NCI-H524 (cell line): ENCODE results near the gene CACNA1A.
A peak's percentile ranks its signal among the peaks of the same experiment; 100 is the strongest.
"Not testable (repeated sequence)": the region's sequence is repeated elsewhere in the genome, so short reads cannot be mapped to it uniquely, and the experiment has no call there.

Experiments
- DNase-seq, 2 experiments: peaks; one replicate each; lab custom pipeline; 2025; lab: John Stamatoyannopoulos, UW

CACNA1A gene

DNA sequence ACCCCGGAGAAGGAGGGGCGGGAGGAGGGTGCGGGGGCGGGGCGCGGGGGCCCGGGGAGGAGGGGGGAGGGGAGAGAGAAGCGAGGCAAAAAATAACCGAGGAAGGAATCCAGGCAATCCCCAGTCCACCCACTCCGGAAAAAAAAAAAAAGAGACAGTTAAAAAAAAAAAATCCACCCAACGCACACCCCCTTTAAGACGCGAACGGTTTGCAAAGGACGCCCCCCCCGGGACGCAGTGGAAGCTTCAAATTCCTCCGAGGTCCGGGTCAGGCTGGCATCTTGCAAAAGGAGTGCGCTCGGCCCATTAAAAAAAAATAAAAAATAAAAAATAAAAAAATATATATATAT lies at the start of gene CACNA1A:
Gene CACNA1A (minus strand): TSS at position 9 of the 350 bp plus-strand sequence. CDS start 255 bp downstream, outside the sequence.
- no peak for DNase-seq

DNA sequence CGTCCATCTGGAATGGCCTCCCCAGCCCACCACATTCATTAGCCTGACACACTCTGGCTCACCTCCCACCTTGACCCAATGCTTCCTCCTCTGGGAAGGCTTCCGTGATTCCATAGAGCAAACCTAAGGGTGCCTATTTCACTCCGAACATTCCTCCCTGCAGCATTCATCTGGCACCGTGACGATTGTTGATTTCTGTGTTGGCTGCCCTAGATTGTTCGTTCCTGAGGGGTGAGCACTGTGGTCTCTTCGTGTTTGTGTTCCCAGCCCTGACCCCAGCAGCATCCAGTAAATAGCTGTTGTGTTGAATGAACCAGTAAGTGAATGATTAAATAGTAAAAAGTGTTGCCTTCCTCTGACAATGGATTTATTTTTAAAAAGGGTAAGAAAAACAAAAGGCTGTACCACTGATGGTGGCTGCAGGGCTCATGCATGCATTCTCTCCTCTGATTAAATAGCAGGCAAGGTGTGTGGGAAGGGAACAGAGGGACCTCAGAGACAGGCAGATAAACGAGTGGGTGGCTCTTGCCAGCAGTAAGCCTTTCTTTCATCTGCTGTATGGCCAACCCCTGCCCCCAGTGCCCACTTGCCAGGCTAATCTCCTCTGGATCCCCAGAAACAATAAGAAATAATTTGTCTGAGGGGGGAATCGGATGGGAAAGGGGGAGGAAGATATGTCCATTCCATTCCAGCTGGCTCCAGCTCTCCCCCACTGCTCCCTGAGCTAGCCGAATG lies 48.4 kb upstream of the CACNA1A start:
- no peak for DNase-seq

DNA sequence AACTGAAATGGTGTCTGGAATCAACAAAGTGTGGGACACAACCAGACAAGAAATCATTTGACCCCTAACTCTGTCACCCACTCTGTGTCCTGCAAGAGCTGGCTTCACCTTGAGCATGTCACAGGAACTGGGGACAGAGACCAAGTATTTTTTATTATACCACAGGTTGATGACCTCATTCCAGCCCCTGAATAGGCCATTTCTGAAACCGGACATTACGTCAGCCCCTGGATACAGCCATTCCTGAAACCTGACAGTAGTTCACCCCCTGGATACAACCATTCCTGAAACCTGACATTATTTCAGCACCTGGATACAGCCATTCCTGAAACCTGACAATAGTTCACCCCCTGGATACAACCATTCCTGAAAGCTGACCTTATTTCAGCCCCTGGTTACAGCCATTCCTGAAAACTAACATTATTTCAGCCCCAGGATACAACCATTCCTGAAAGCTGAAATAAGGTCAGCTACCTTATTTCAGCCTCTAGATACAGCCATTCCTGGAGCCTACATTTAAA lies 47.7 kb upstream of the CACNA1A start:
- DNase-seq, result no peak

DNA sequence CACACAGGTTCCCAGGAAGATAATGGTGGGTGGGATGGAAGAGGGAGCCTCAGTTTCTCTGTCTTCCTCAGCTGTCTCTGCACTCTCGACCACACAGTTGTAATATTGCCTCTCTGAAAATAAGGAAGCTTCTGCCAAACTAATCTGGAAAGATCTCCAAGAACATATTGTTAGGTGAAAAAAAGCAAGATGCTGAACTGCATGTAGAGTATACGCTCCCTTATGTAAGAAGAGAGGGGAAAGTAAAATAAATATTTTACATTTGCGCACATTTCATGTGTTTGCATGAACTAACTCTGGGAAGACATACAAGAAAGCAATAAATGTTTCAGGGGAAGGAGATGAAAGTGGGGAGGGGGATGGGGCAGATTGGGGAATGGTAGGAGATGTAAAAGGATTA lies 41.9 kb upstream of the CACNA1A start:
- no peak for DNase-seq

DNA sequence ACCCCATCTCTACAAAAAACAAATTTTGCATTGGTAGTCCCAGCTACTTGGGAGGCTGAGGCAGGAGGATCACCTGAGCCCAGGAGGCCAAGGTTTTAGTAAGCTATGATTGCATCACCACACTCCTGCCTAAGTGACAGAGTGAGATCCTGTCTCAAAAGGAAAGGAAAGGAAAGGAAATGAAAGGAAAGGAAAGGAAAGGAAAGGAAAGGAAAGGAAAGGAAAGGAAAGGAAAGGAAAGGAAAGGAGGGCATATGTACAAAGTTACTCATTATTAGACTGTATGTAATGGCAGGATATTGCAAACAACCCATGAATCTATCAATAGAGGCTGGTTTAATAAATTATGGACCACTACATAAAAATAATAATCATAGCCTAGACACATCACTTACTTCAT lies 40.8 kb upstream of the CACNA1A start:
- DNase-seq, result no peak

DNA sequence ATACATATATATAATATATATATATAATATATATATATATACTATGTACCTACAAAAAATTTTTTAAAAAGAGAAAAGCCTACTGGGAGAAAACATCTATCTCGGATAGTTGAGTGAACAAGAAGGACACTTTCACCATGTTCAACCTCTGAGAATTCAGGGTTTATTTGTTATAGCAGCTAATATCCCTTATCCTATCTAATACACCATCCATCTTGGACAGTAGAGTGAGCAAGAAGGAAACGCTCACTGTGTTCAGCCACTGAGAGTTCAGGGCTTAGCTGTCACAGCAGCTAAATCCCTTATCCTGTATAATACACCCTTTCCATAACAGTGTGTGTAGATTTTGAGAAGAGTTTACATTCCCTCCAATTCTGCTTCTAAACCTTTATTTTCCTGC lies 38.1 kb upstream of the CACNA1A start:
- no peak for DNase-seq

DNA sequence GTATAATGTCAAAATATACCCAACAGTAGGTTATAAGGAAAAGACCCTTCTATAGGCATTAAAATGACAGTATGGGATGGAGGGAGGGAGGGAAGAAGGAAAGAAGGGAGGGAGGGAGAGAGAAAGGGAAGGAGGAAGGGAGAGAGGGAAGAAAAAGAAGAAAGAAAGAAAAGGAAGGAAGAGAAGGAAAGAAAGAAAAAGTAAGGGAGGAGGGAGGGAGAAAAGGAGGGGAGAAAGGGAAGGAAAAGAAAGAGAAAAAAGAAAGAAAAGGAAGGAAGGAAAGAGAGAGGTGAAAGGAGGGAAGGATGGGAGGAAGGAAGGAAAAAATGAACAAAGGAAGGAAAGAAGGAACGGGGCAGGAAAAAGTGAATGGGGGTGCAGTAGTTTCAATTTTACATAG lies 35.3 kb upstream of the CACNA1A start:
- no peak for DNase-seq

DNA sequence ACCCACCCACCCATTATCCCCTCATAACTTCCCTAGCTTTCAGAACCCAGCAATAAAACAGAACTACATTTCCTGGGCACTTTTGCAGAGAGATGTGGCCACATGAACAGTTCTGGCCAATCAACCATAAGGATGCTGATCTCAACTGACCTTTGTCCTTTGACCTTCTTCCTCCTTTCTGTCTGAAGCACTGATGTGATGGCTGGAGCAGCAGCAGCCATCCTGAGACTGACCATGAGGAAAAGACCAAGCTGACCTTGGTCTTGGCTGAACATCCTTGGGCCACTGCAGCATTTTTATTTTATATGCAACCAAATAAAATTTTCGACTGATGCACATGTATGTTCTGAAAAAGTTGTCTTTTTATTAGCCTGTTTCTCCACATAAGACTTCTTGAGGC lies 33.1 kb upstream of the CACNA1A start:
- DNase-seq, result no peak

DNA sequence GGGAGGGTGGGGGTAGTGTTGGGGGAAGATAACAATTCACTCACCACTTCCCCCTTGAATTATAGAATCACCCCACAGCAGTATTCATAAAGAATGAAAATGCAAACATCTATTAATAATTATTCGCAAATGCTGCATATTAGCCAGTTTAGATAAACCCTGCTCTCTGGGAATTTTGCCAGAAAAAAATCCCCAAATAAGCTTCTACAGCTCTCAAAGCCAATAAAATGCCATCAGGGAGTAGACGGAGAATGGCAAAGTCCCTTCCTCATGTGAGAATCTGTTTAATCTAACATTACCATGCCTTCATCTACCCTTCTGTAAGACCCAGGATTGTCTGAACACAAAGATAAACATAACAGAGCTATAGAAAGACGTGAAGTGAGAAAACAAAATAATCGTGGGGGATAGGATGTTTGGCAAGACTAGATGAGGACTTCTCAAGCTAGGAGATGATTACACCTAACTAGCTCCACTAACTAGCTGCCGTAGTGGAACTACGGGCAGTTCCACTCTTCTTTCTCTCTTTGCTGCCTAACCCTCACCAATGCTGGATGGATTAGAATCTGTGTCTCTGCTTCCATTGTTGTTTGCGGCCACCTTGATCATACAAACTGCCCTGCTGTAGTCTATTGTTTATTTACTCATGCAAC lies 32.4 kb upstream of the CACNA1A start:
- no peak for DNase-seq

DNA sequence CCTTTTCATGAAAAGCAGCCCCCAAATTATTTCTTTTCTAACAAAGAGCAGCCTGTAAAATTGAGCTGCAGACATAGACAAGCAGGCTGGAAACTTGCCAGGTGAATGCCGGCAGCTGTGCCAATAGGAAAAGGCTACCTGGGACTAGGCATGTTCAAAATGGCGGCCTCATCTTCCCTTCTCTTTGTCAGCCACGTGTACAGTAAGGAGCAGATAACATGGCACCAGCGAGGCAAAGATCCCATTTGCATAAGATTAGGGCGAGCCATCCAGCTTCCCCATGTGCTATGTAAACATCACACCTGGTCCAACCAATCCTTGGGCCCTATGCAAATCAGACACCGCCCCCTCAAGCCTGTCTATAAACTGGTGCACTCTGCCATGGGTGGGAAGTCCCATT lies 31.2 kb upstream of the CACNA1A start:
- peak; percentile 12 to 41 for DNase-seq

DNA sequence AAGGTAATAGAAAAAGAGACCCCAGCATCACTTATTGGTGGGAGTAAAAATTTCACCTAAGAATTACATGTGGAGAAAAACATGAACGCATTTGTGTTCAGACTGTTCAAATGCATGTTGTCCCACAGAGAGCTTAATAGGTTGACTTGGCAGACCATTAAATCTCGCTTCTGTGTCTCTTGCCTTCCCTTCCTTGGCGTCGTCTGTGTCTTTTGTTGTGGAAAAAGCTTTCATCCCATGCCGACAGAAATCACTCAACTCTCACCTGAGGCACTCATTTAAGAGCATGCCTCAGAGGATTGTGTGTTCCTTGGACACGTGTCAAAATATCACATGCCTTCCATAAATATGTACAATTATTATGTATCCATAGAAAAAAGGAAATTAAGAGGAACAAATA lies 24.4 kb upstream of the CACNA1A start:
- no peak for DNase-seq

DNA sequence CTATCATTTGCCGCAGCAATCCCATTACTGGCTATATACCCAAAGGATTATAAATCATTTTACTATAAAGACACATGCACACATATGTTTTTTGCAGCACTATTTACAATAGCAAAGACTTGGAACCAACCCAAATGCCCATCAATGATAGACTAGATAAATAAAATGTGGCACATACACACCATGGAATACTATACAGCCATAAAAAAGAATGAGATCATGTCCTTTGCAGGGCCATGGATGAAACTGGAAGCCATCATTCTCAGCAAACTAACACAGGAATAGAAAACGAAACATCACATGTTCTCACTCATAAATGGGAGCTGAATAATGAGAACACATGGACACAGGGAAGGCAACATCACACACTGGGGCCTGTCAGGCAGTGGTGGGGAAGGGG lies 23.4 kb upstream of the CACNA1A start:
- DNase-seq, result not testable (repeated sequence)

DNA sequence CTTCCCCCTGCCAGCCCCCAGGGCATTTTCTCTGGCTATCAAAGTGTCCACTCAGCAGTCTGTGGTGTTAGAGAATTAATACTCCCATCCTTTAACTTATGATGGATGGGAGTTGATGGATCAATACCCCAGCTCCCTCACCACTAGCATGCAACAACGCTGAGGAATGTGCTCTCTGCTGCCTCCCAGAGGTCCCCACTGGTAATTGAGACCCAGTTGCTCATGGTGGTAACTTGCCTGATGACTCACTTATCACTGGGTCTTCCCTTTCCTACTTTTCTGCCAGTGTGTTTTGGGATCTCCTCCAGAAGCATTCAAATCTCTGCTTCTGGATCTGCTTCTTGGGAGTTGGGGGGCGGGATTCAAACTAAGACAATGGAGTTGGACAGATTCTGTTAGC lies 20.3 kb upstream of the CACNA1A start:
- peak in 1 of 2 experiments; percentile 15 for DNase-seq

DNA sequence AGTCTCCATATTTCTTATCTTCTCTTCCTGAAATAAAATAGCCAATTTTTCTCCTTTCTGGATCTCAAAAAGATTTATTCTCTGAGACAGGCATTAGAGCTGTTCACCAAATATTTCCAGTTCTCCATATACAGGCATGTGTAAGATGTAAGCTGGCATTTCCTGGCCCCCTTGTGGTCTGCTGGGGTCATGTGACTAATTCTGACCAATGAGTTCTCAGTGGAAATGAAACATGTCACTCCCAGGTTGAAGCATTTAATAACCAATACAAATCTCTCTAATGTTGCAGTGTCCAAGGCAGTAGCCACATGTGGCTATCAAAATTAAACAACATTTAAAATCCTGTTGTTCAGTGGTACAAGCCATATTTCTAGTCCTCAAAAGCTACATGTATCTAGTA lies 14.8 kb upstream of the CACNA1A start:
- no peak for DNase-seq

DNA sequence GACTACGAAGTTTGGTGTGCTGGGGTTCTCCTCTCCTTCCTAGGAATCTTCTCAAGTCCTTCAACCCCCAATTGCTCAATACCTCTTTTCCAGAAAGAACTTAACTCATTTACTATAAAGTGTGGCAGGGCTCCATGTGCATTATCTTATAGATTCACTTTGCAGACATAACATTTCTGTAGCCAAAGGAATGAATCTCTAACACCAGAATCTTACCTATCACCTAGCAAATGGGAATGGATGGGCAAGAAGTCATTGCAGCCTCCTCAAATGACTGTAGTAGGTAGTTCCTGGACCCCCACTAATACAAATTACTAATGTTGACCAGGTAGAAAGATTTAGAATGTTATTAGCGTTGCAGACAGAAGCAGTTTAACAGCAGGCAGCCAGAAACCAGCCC lies 5.7 kb upstream of the CACNA1A start:
- no peak for DNase-seq

DNA sequence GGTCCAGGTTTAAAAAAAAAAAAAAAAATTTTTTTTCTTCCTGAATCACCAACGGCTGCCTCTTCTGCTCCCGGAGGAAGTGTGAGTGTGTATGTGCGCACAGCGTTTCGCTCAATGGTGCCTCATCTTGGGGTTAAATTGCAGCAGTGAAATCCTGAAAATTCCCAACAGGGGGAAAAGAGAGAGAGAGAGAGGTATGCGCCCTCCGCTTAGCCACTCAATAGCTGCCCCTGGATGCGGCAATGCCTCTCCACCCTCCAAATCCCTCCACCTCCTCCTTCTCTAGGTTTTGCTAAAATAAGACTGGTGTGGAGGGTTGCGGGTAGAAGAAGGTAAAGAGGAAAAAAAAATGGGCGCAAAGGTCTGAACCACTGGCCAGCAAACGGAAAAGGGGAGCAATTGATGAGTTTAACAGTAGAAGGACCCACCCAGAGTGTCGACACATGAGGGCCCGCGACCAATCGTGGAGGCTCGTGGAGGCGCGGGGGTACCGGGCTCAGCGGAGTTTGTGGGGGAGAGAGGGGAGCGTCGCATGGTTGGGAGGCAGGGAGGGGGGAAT lies 853 bp upstream of the CACNA1A start:
- DNase-seq, result no peak

DNA sequence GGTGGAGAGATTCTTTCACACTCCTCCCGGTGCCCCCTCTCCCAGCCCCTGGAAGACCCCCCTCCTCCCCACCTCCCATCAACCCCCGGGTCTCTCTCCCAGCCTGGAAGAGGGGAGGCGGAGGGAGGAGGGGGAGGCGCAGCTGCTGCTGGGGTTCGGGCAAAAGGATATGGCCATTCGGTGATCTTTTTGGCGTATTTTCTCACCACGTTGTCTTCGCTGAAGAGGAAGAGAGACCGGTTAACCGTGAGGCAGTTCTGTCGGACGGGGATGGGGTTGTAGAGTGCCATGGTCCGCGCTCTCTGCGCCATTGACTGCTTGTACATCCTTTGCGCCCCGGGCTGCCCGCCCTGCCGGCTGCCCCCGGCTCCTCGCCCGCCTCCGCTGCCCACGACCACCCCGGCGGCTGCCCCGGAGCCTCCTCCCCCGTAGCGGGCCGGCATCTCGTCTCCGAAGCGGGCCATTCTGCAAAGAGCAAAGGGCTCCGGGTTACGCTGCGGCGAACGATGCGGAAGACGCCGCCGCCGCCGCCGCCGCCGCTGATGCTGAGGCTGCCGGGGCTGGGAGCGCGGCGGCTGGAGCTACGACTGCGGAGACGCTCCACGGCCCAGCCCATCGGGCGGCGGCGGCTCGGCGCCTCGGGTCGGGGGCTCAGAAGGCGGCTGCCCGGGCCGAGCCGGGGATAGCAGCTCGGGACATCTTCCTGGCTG lies 363 bp downstream of the CACNA1A start:
- no peak for DNase-seq

DNA sequence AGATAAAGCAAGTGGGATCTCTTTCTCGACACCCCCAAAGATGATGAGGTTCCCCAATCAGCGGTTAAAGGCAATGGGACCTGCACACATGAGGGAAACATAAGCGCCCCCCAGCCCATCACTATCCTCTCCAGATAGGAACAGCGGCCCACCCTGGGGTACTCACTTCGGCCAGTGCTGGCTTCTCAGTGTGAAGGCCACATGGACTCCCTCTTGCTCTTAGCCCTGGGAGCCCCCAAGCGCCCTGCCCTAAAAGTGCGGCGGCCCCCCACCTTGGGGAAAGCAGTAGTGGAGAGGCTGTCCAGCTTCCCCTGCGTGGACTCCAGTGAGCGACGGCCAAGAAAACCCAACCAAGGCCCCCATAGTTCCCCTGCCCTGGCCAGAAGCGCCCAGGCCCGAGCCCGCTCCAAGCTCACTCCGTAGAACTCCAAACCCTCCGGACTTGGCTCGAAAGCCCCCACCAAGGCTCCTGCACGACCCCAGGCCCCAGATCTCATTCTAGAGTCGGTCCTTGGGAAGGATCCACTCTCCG lies 1.0 kb downstream of the CACNA1A start:
- no peak for DNase-seq

DNA sequence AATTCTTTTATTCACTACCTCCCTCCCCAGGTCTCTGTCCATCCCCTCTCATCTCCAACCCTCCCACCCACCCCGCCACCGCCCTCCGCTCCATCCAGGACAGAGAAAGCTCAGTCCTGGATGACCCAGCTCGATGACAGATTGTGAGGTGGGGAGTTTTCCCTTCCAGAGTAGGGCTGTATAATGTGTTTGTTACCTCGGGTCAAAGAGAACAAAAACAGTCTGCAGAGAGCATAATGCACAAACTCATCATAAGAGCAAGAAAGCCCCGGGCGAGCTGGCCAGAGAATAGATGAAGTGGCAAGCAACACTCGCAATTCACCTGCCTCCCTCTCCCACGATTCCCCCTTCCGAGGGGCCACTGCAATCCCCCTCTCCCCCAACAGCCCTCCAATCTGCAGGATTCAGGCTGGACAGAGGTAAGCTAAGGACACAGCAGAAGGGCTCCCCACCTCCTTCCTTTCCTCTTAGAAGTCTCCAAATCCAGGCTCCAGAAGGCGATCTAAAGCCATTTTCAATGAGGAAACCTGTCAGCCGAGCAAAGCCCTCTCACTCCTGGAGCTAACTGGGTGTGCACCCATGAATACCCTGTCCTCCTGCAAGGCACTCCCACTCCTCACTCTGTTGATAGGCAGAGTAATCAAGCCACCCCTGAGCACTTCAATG lies 2.6 kb downstream of the CACNA1A start:
- DNase-seq, result no peak

DNA sequence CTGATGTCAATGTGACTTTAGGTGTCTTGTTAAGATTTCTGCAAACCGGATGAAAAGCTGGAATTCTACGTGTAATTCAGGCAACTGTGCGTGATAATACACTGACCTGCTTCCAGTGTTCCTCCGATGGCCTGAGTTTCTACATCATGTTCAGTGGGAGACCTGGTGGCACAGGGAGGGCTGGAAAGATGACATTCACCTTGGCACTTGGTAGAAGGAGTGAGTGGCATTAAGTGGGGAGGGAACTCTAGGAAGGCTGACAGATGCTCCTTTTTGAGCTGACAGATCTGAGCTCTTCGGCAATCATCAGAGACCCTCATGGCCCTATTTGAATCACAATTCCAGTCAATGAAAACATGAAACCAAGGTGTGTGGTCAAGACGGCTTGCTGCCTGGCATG lies 4.0 kb downstream of the CACNA1A start:
- DNase-seq, result no peak

DNA sequence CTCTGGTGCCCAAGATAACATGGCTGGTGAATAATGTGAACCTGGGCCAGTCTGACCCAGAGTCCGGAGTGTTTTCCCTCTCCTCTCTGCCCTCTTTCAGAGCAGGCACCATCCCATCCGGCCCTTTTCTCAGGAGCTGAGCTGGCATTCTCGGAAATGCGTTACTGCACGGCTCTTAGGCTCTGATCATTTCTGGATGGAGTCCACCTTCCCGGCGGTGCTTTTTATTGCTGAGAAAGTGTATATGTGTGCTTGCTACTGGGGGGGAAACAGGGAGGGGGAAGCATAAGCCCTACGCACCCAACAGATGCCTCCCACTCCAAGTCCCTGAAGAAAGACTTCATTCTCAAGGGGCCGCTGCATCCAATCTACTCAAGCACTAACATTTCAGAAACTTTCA lies 6.6 kb downstream of the CACNA1A start:
- DNase-seq, result no peak
